Measurements from ENCODE around the gene RASAL2. TPM values are rescaled to one million over a fixed set of nuclear protein-coding genes. Genes with fewer than 3 reads are reported as not detected.

The RASAL2 gene
- total and polyA plus RNA-seq, 2 of the 13 experiments (the other 11 are each of a cell fraction or from before 2014, with no cell fraction given): 5.4 to 5.9 TPM

- TF ChIP-seq SKIL (CRISPR knock-in tag; IDR thresholded peaks at IDR 0.05; ENCODE audit: borderline replicate concordance) (no peak), ZNF33A (CRISPR knock-in tag; IDR thresholded peaks at IDR 0.05; ENCODE audit: borderline replicate concordance) (no peak), ZKSCAN8 (CRISPR knock-in tag; IDR thresholded peaks at IDR 0.05; ENCODE audit: borderline replicate concordance) (no peak), ZNF569 (CRISPR knock-in tag; IDR thresholded peaks at IDR 0.05; ENCODE audit: borderline replicate concordance) (no peak), ONECUT2 (CRISPR knock-in tag; IDR thresholded peaks at IDR 0.05) (no peak), CTCF (CRISPR knock-in tag; IDR thresholded peaks at IDR 0.05) (no peak), RXRA (CRISPR knock-in tag; IDR thresholded peaks at IDR 0.05) (no peak), SIX4 (CRISPR knock-in tag; IDR thresholded peaks at IDR 0.05) (no peak), THYN1 (CRISPR knock-in tag; IDR thresholded peaks at IDR 0.05; ENCODE audit: borderline replicate concordance, low read depth) (no peak), HIC2 (CRISPR knock-in tag; IDR thresholded peaks at IDR 0.05; ENCODE audit: low read depth) (no peak), SNAPC2 (CRISPR knock-in tag; IDR thresholded peaks at IDR 0.05) (no peak), NBN (conservative IDR thresholded peaks at IDR 0.05) (no peak), ZSCAN12 (CRISPR knock-in tag; IDR thresholded peaks at IDR 0.05) (no peak), ZHX1 (CRISPR knock-in tag; IDR thresholded peaks at IDR 0.05; ENCODE audit: low read depth) (no peak), IRX3 (CRISPR knock-in tag; IDR thresholded peaks at IDR 0.05; ENCODE audit: borderline replicate concordance, low read depth) (no peak), SMAD3 (CRISPR knock-in tag; IDR thresholded peaks at IDR 0.05) (no peak)
- no peaks in the 10 kb centered on the region for H3K36me3 ChIP-seq (replicated peaks in 1 of 2; ENCODE audit: control insufficient read depth in 1 of 2, insufficient read depth in 2 of 2, low read length in 2 of 2)
- FAIRE-seq: no peak
- no peaks in the 10 kb centered on the region for H3K9me3 ChIP-seq (ENCODE audit: low read length)
- intact Hi-C loops (cut with micrococcal nuclease; ENCODE audit: unreplicated experiment) (no loop called here), in situ Hi-C loops (cut with HindIII; ENCODE audit: extremely low pct_ligation_motif_present, low pct_unique_long_range_greater_than_20kb) (no loop called here)
- no peaks in the 10 kb centered on the region for H3K27me3 ChIP-seq (ENCODE audit: control insufficient read depth in 1 of 2, insufficient read depth in 2 of 2, low read length in 2 of 2)
- no peaks in the 10 kb centered on the region for H4K20me1 ChIP-seq (ENCODE audit: insufficient read depth, low read length)
- ChIA-PET POLR2A (no interaction called here), CTCF (ENCODE audit: low intra/inter-chr PET ratio, low total read pairs) (no interaction called here)
- no peak overlapping the region for H3K27ac ChIP-seq (ENCODE audit: extremely low read length, insufficient read depth, low read length)
- H3K9ac ChIP-seq (ENCODE audit: insufficient read depth, low read depth, low read length): no peak overlapping the region
- no peak overlapping the region for H2AFZ ChIP-seq (ENCODE audit: low read length)
- 100% methylated on average over 1 of the region's 1 CpG for WGBS (ENCODE audit: low lambda C conversion rate)
- ATAC-seq: no peak
- H3K4me1 ChIP-seq (ENCODE audit: insufficient read depth, low read length): no peaks in the 10 kb centered on the region
- BruUV-seq (replicated peaks): no TSS peak
- DNase-seq (ENCODE audit: low spot score): no peak
- H3K4me2 ChIP-seq (ENCODE audit: low read depth, low read length): no peak overlapping the region
- H3K4me3 ChIP-seq (replicated peaks in 1 of 3; ENCODE audit: insufficient read depth in 1 of 3, low read depth in 2 of 3, low read length in 3 of 3): no peak overlapping the region
- H3K79me2 ChIP-seq (ENCODE audit: insufficient read depth, low read length): no peaks in the 10 kb centered on the region
Observed at GRCh38 chr1:178434360-178434759, 340.5 kb downstream of the RASAL2 start.

All from HepG2 (cell line).